IPS DF 19.7 (cell line): ENCODE measurements around the gene MSX2.

ENCODE experiments used
- DNase-seq: peaks from one replicate; pipeline ENCODE4 v3.0.0-alpha.2; 2013; ENCODE audit warnings: low read depth, low spot score

Gene MSX2

DNA sequence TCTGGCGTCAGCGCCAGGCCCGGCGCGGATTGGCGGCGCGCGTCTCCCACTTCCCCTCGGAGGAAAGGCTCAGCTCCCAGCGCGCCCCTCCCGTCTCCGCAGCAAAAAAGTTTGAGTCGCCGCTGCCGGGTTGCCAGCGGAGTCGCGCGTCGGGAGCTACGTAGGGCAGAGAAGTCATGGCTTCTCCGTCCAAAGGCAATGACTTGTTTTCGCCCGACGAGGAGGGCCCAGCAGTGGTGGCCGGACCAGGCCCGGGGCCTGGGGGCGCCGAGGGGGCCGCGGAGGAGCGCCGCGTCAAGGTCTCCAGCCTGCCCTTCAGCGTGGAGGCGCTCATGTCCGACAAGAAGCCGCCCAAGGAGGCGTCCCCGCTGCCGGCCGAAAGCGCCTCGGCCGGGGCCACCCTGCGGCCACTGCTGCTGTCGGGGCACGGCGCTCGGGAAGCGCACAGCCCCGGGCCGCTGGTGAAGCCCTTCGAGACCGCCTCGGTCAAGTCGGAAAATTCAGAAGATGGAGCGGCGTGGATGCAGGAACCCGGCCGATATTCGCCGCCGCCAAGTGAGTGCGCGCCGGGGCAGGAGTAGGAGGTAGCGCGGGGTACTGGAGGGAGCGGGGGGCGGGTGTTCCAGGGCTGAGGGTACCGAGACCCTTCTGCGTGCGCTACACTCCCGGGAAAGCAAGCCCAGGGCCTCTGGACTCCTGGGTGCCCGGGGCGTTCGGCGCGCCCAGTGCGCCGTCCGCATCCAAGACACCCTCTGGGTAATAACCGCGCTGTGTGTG lies at the start of gene MSX2:
TSS of gene MSX2 (plus strand) at position 99 of the 777 bp plus-strand sequence. CDS start at position 177, 78 bp downstream.
- no peak for DNase-seq

DNA sequence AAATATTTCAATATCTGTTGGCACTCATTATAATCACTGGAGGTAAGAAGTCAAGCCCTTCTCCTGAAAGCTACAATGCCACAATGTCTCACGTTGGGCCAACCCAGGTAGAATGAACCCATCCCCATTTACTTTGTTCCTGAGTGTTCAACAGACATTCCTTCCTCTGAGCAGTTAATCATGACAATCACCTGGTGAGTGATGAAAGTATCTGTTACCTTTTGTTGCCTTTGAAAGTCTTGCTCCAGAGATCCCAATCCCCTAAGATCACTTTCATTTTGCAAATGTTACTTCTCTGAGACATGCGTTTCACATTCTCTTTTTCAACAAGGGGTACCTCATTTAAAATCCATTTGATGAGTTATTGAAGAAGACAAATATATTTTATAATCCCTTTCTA lies 49.3 kb upstream of the MSX2 start:
- DNase-seq = no peak

DNA sequence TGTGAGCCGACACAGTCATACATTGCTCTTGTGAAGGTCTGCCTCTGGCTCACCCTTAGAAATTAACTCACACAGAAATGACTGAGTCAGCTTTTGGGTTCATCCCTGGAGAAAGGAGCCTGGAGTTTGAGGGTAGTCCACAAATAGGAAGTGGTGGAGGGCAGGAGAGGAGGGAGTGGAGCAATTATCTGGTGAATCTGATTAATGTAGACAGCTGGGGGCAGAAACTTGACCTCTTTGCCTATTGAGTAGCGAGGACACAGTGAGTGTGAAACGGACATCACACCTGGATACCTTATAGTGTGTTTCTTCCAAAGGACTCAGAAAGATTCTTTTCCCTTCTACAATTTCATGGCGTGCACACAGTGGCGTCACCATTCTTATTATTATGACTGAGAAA lies 48.5 kb upstream of the MSX2 start:
- no peak for DNase-seq

DNA sequence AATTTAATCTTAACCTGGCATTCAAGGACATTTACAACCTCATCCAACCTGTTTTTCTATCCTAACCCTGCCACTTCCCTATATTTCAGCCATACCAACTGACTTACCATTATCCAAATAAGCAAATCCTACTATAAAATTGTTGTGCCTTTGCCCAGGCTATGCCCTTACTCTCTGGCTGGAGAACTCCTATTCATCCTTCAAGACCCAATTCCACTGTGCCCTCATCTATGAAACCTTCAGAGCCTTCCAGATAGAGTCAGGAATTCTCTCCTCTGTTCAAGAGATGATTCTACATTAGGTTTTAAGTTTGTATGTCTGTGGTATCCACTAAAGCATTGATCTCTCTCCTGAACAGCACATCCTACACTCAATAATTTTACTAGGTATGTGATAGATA lies 46.3 kb upstream of the MSX2 start:
- no peak for DNase-seq

DNA sequence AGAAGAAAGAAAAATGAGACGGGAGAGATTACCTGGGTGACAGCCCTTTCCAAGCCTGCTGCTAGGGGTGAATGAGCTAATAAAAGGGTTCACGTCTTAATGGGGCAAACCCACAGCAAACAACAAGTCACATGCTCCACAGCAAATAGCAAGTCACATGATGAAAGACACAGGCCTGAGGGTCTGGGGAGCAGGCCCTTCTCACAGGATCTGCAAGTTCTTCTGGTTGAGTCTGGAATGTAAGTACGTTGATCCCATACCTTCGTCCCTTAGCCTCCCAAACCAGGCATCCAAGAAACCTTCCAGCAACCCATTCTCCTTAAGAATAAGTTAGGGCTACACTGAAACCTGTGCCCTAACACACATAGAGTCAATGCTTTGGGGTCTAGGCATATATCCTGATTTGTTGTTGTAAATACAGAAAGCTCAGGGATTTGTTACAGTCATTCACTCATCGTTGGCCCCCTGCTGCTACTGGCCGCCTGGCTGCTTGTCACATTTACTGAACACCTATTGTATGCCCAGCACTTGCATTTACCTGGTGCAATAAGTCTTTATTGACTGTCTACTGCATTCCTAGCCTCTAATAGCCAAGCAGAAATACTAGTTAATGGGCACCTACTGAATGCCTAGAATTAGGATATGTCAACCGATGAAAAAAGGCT lies 43.3 kb upstream of the MSX2 start:
- no peak for DNase-seq

DNA sequence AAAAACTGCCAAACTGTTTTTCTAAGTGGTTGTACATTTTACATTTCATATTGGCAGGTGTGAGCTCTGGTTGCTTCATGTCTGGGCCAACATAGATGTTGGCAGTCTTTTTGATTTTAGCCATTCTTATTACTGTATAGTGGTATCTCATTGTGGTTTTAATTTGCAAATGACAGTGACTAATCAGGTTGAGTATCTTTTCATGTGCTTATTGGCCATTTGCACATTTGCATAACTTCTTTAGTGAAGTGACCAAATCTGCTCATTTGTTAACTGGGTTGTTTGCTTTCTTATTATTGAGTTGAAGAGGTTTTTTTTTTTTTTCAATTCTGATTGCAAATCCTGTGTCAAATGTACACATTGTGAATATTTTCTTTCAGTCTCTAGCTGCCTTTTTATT lies 36.9 kb upstream of the MSX2 start:
- no peak for DNase-seq

DNA sequence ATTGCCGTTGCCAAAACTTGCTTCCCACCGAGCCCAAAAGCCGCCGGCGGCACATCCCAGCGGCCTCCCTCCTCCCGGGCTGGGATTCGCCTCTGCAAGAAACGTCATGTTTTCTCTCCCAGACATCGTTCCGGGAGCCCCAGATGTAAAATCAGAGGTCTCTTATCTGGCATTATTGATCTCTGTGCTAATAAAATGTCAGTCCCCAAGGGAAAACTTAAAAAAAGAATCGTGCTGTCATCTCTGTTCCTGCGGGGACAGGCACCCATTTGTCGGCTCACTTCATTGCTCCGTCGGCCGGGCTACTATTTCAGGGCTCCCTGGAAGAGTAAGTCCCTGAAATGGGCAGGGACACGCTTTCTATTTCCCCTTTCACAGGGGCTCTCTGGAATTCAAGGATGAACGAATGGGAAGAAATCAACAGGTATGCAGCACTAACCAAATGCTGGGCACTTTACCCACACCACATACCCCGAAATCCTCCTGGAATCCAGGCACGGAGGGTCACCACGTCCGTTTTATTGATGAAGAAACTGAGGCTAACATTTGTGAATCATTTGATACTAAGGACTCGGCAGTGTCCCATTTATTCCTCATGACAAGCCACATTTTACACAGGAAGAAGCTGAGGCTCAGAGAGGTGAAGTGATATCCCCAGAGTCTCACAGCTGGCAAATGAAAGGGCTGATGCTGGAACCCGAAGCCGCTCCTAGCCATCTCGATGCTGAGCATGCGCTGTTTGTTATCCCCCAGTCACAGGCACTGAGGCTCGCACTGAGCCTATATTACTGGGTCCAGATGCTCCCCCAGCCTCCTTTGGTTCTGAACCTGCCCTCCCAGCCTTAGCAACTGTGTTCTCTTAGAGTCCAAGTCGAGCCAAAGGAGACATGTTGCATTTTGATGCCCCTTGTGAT lies 35.7 kb upstream of the MSX2 start:
- no peak for DNase-seq

DNA sequence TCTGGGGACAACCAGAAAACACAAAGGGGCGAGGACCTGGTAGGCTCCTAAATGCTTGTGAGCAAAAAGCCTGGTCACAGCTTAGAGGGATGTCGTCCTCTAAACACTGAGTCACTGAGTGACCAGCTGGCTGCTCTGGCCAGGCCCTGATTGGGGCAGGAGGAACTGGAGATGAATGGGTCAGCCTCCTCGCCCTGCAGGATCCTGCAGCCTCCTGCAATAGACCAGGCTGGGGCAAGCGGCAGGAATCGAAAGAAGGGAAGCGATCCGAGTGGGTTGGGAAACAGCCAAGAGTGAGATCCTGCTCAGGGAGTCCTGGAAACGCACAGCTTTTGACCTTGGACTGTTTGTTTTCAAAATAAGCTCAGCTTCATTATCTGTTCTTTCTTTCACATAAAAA lies 34.1 kb upstream of the MSX2 start:
- DNase-seq = peak; percentile 23

DNA sequence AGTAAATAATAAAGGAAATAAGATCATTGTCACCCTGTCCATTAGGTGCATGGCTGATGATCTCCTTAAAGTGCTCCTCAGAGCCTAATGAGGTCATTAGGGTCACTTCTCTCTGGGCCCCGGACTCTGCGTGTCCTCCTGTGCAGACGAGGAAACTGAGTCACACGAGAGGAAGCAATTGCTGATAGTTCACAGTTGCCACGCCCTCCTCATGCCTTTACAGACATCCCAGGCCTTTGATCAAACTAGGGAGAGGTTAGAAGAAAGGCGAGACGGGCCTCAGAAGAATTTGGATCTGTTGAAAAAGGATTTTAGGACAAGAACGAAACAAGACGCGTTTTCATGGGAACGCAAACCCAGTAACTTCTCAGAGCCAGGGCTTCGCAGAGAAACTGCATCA lies 32.0 kb upstream of the MSX2 start:
- DNase-seq = no peak

DNA sequence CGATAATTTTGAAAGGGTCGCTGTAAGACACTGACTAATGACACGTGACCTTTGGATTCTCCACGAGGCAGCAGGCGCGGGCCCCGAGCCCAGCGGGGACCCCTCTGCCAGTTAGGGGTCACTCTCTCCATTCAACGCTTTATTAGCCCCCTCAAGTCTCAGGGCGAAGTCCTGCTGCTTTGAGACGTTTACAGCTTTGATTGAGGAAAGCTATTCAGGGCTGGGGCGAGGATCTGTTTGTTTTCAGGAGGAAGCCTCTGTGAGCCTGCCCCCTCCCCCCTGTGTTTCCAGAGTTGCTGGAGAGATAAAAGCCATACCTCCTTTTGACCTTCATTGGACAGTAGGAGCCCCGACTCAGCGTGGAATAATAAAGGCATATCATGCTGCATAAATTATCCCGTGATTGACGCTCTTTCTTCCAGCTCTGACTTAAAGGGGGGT lies 31.4 kb upstream of the MSX2 start:
- no peak for DNase-seq

DNA sequence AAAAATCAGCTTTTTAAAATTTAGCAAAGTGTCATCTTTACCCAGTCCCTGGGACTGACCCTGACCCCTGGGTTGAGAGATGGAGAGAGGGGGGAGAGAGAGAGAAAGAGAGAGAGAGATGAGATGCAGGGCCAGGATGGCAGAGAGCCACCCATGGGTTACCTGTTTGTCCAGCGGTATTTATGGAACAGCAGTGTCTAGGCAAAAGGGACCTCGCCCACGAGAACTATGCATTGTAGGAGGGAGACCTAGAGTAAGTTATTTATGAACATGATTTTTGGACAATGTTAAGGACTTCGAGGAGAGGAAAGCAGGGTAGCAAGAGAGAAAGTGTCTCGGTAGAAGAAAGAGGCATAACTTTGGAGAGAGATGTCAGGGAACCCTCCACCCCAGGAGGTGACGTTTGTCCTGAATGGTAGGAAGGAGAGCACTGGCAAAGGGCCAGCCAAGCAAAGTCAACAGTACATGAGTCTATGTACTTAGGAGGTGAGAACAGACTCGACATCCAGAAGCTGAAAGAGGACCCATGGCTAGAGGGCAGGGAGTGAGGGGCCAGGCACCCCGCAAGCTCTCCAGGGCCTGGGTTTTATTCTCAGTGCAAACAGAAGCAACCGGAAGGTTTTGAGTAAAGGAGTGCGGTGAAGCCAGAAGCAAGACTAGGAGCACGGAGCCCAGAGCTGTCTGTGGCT lies 30.5 kb upstream of the MSX2 start:
- DNase-seq = no peak

DNA sequence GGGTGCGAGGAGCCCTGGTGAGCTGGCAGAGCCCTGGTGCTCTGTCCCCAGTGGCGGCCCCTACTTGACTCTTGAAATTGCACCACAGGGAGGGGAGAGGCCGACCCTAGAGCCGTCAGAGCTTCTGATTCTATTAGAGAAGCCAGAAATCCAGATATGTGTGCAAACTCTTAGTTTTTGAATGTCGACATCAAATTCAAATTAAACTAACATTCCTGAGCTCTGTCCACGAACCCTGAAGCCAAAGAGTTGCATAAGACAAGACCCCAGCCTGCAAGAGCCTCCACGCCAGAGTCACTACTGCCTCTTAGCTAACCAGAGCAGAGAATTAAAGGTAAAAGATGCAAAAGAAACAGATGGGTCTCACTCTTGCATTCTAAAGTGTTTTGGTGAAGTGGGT lies 29.8 kb upstream of the MSX2 start:
- DNase-seq = no peak

DNA sequence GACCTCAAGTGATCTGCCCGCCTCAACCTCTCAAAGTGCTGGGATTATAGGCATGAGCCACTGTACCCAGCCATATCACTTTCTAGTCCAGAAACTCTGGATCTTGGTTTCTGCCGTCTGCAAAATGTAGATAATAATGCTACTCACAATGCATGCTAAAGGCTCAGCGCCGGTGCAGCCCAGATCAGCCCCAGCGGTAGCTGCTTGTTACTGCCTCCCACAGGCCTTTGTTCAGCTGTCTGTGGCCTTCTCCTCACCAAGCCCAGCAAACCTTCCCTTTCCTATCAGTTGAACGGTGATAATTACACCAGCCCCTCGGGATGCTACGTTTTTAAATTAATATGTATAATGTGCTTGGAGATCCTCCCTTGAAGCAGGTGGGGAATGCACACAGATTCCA lies 26.2 kb upstream of the MSX2 start:
- DNase-seq = no peak

DNA sequence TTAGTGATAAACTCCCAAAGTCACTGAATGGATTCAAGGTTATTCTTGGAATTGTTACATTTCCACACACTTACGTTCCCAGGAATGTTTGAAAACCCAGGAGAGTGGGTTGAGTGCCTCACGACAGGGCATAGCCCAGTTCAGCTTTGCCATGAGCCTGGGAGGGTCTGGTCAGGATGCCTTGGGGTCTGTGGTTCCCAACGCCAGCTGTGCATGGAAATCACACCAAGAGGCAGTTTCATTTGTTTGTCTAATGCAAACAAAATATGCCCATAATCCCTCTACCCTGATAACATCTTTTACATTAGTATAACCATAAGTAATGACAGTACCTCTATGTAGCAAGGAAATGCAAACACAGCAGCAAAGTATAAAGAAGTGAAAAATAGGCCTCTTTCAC lies 25.3 kb upstream of the MSX2 start:
- no peak for DNase-seq

DNA sequence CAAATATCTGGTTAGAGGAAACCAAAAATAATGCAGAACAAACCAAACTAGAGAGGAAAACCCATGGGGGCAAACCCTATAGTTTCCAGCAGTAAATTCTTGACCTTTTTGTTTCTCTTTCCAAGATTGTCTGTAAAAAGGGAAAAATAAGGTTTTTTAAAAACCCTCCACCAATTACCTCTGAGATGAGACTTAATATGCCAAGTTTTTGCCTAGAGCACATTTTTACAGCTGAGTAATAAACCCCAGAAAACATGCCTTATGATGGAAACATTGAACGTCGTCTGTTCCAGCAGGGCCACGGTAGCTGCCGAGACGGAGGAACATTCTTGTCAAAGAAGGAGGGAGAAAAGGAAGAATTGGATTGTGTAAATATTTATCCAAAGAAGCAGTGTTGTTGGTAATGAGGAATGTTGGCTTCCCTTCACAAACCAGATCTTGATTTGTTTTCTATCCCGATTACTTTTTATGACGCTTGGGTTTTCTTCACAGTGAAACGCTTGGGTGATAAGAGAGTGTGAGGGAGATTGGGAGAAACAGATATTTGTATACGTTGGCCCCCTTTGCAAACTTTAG lies 17.3 kb upstream of the MSX2 start:
- DNase-seq = no peak

DNA sequence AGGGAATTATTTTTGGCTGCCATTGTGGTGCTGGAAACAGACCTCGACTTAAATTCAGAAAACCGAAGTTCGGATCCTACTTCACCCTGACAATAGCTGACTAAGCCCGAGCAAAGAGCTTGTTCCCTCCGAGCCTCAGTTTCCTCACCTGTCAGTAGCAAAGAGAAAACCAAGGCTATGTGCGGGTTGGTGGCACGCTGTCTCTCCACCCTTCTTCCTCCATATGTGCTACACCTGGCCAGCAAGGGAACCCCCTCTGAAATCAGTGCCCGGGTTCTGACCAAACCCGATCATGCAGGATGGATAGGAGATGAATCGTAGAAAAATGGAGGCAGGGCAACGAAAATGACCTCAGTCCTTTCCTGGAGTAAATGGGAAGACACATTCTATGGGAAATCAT lies 16.7 kb upstream of the MSX2 start:
- DNase-seq = no peak

DNA sequence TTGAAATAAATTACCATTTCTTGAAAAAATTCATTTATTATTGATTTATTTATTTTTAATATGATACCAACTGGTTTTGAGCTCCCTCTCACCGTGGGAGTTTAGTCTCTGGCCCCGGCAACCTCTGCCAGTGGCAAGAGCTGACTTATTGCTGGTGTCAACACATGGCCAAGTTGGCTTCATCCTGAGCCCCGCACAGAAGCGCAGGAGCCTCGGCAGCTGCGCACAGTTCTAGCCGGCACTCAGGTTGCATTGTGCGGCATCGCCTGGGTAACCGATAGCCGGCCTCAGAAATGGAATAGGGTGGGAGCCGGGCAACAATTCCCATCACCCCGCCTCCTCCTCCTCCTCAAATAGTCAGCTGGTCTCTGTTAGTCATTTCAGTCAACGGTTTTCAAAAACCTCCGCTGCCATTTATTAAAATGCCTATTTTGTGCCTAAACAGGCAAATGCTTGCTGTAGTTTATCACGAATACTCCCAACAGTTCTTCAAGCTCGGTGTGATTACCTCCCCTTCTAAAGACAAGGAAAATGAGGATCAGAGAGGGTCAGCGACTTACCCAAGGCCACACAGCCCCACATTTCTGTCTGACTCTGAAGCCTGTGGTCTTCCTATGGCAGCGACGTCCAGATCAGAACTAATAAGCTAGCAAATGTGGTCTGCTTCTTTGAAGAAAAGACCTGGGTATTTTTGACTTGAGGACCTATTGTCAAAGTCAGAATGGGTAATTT lies 15.7 kb upstream of the MSX2 start:
- no peak for DNase-seq

DNA sequence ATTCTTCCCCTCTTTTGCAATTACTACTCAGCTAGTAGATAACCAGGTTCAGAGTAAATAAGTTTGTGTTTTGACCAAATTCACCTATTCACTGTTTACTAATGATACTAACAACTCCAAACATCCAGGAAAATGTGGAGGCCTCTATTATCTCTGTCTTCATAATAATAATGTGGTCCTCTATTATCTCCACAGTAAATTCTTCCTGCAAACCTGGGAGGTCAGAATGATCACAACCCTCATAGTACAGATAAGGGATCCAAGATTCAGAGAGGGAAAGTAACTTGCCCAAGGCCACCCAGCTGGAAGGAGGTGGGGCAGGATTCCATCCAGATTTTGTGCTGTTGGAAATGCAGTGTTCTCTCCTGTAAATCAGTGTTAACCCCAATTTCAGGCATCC lies 9.6 kb upstream of the MSX2 start:
- no peak for DNase-seq

DNA sequence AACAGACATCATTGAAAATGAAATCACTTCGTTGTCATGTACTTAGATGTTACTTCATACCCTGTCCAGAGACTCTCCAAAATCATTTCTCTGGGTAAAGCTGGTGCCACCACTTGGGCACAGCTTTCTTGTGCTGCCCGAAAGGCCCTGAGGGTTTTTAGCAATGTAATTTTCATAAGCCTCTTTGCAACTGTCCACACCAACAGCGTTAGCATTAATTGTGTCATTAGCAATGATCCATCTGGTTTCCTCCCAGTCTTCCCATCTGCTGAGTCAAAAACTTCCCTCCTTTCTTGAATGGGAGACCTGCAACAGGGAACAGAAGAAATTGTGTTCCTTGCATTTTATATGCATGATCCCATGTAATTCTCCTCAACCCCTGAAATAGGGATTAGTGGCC lies 8.6 kb upstream of the MSX2 start:
- DNase-seq = no peak

DNA sequence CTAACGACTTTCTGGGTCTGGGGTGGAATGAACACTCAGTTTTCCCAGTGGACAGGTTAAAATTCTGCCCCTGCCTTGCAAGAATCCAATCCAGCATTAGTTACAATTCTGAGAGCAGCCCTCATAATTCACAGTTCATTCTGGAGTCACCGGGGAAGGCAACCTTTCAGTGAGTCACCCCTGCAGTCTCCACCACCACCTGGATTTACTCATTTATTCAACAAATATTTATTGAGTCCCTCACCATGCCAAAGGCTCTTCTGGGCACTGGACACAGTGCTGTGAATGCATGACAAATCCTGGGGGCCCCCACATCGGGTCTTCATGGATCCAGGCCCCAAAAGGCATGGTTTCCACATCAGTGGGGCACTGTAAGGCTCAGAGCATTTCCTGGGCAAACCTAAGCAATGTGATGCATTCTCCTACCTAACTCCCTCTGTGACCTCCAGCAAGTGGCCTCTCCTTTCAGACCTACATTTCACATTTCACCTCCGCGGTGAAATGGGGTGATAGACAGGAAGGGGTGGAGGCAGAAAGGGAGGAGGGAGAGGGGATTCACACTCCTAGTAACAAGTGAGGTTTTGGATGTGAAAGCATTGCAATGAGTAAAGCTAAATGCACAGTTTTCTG lies 6.4 kb upstream of the MSX2 start:
- no peak for DNase-seq
